Liver (tissue), 3 donors: Measurements from ENCODE around the gene PDE6B.

Source experiments
- ATF3 ChIP-seq: IDR thresholded peaks from 2 replicates; pipeline ENCODE4 v1.6.1; 2016; ENCODE audit warnings: antibody characterized with exemption
- CTCF ChIP-seq: fragments of 150-350 bp; IDR thresholded peaks from 2 replicates; pipeline ENCODE4 v1.5.1; 2017; ENCODE audit warnings: improper control_type of control experiment, low read depth, low read length; ENCODE audit not compliant: missing input control
- FOXA1 ChIP-seq: IDR thresholded peaks from 2 replicates; pipeline ENCODE4 v1.6.1; 2016; ENCODE audit warnings: antibody characterized with exemption
- GABPA ChIP-seq, 2 donors: IDR thresholded peaks in 1 of 2; conservative IDR thresholded peaks in 1 of 2; 2 replicates each; pipeline ENCODE4 v1.6.1; 2016; ENCODE audit warnings: antibody characterized with exemption in 2 of 2, mild to moderate bottlenecking in 1 of 2, moderate library complexity in 1 of 2
- HNF4A ChIP-seq, 2 donors: conservative IDR thresholded peaks; 2 replicates each; pipeline ENCODE4 v1.6.1; 2016; ENCODE audit warnings: antibody characterized with exemption in 2 of 2, mild to moderate bottlenecking in 2 of 2
- JUND ChIP-seq, 2 donors: IDR thresholded peaks; 2 replicates each; pipeline ENCODE4 v1.6.1; 2016; ENCODE audit warnings: antibody characterized with exemption in 2 of 2
- RAD21 ChIP-seq, 2 donors: IDR thresholded peaks; 2 replicates each; pipeline ENCODE4 v1.6.1; 2016; ENCODE audit warnings: antibody characterized with exemption in 2 of 2, mild to moderate bottlenecking in 2 of 2
- REST ChIP-seq: IDR thresholded peaks from 2 replicates; pipeline ENCODE4 v1.6.1; 2016; ENCODE audit warnings: antibody characterized with exemption, mild to moderate bottlenecking
- RXRA ChIP-seq, 2 donors: IDR thresholded peaks; 2 replicates each; pipeline ENCODE4 v1.6.1; 2017 to 2018; ENCODE audit warnings: antibody characterized with exemption in 2 of 2, mild to moderate bottlenecking in 1 of 2
- donor health status: healthy.
- donor health status: healthy.

GRCh38 chr4:581181-581580 lies 44.2 kb upstream of the PDE6B start:
- TF ChIP-seq REST = no peak
- no peak for TF ChIP-seq RAD21 (IDR thresholded peaks at IDR 0.05)
- no peak for TF ChIP-seq CTCF
- no peak for TF ChIP-seq ATF3
- no peak for TF ChIP-seq FOXA1
- no peak for TF ChIP-seq RXRA (IDR thresholded peaks at IDR 0.05)
- TF ChIP-seq HNF4A (conservative IDR thresholded peaks at IDR 0.05) = no peak
- TF ChIP-seq GABPA (IDR thresholded peaks at IDR 0.05 in 1 of 2, conservative IDR thresholded peaks at IDR 0.05 in 1 of 2) = no peak
- no peak for TF ChIP-seq JUND (IDR thresholded peaks at IDR 0.05)
